Stimulated activated CD8-positive, alpha-beta memory T cell treated with anti-CD3 and anti-CD28 coated beads, Interleukin-12 subunit alpha, Interleukin-12 subunit beta, amount 100 ng/mL, for 24 hours (primary cell): Measurements from ENCODE around the gene UNC5A.

Source experiments
- DNase-seq: peaks from one replicate; pipeline ENCODE4 v3.0.0-alpha.2; 2020; ENCODE audit errors: extremely low read depth

UNC5A gene

GRCh38 chr5:176800024-176800423 is 10.3 kb upstream of the UNC5A start:
- DNase-seq, result no peak

- no peak for DNase-seq
These were observed 8.1 kb upstream of the UNC5A start for GRCh38 chr5:176802116-176802784.

DNA sequence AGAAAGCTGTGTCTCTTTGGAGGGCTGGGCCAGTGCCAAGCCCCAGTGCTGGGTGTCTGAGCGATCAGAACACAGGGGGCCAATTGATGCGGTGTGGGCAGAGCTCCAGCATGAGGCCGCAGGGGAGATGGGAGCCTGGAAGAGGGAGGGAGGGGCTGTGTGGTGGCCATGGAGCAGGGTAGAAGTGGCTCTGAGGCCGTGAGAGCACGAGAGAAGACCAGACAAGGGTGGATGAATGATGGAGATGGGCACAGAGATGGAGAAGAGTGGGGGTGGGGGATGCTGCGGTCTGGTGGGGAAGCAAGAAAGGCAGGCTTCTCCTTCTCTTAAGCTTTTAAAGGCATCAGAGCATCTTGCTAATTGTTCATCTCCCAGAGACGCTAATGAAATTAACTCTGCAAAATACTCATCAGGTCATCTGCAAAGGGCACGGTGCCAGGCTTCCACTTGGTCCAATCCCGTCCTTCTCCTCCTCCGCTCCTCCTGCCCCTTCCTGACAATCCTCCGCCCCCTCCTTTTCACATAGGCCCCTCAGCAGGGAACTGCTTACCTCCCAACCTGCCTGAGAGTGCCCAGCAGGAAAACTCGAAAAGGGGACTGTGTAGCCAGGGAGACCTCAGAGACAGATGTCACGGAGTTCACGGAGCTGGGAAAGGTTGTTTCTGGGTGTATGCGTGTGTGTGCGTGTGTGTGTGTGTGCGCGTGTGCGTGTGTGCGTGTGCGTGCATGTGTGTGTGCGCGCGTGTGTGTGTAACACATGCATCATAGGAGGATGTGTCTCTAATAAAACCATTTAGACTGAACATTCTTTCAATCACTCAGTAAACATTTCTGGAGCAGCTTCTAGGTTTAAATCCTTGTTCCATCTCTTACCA is 7.1 kb upstream of the UNC5A start:
- DNase-seq, result no peak

- DNase-seq, result no peak
These were observed 6.3 kb upstream of the UNC5A start for GRCh38 chr5:176803943-176804498.

- DNase-seq, result no peak
These were observed 4.2 kb upstream of the UNC5A start for GRCh38 chr5:176806137-176806536.

DNA sequence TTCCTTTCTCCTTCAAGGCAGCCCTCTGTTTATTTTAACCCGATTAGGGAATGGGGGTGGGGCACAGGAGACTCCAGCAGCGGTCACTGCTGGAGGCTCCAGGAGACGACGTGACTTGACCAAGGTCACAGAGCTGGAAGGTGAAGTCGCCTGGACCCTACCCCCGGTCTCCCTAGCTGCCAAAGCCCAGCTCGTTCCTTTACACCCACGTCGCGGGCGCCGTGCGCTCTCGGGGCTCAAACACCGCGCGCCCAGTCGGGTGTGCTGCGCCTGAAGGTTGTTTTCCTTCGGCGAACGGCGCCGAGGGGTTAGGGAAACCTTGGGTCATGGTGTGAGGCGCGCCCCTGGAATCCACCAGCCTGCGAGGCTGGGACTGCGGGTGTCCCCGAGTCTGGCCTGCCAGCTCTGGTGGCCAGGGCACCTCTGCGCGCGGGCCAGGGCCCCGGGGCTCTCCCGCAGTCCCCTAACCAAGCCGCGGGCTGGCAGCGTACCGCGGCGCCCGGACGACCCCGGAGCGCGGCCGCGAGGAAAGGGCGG is 747 bp upstream of the UNC5A start:
- no peak for DNase-seq

DNA sequence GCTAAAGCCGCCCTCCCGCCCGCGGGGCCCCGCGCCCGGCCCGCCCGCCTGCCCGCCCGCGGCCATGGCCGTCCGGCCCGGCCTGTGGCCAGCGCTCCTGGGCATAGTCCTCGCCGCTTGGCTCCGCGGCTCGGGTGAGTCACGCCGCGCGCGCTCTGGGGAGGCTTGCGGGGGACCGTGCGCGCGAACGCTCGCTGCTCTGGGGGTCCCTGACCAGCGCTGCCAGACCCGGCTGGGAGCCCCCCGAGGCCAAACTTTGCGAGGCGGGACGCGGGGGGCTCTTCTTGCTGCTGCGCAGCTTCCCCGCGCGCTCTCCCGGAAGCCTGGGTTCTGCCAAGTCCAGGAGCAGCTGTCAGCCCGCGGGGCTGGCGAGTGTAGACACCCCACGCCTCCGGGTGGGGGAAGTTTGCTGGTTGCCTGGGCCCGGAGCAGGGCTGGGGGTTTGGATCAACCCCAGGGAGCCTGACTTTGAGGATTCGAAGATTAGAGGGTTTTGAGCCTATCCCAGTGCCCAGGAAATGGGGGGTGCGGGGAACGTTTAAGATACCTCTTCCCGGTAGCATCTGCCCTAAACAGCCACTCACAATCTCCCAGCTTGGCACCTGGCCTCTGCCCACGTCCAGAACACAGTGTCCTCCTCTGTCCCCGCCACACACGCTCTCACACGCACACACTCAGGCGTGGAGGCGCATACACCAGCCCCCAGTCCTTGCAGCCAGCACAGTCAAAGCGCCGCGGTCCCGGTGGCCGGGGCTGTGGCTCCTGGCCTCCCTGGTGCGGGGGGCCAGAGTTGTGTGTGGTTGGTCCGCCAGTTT is 535 bp downstream of the UNC5A start:
- DNase-seq, result no peak

GRCh38 chr5:176812269-176813259 is 2.2 kb downstream of the UNC5A start:
- DNase-seq, result no peak

DNA sequence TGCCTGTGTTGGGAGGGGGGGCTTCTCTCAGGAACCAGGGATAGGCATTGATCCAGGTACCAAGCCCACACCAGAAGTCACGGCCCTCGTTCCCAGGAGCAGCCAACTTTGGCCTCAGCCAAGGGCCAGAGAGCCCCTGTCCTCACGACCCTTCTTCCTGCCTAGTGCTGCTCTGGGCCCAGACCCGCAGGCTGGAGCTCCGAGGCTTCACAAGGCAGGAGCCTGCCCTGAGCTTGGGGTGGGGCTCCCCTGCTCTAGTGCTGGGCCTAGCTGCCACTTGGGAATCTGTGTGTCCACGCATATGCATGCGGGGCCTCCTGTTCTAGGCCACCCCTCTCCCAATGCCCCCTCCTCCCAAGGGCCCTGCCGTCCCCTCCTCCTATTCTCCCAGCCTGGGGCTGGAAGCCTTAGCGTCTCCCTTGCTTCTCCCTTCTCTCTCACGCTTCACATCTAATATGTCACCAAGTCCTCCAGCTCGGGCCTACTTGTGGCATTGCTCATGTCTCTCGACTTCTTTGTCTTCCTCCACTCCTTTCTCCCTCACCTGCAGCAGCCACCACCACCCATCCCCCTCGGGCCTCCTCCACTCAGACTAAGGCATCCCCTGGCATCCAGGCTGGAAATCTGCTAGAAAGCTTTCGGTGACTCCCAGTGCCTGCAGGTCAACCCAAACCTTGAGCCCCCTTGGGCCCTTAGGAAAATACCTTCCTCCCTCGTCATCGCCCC is 3.4 kb downstream of the UNC5A start:
- DNase-seq, result no peak

DNA sequence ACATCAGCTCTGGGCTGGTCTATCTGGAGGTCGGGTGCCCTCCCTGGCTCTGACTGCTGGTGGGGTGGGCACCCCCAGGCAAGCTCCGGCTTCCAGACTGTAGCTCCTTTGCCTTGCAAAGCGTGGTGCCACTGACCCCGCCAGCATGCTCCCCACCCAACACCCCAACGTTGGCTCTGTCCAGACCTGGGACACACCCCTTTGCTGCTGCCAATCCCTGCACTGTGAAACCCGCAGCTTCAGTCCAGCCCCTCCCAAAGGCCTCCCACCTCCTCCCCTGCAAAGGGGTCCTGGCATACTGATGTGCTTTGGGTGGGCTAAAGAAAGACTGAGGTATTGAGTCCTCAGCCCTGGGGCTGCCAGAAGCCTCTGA is 3.9 kb downstream of the UNC5A start:
- DNase-seq, result no peak

DNA sequence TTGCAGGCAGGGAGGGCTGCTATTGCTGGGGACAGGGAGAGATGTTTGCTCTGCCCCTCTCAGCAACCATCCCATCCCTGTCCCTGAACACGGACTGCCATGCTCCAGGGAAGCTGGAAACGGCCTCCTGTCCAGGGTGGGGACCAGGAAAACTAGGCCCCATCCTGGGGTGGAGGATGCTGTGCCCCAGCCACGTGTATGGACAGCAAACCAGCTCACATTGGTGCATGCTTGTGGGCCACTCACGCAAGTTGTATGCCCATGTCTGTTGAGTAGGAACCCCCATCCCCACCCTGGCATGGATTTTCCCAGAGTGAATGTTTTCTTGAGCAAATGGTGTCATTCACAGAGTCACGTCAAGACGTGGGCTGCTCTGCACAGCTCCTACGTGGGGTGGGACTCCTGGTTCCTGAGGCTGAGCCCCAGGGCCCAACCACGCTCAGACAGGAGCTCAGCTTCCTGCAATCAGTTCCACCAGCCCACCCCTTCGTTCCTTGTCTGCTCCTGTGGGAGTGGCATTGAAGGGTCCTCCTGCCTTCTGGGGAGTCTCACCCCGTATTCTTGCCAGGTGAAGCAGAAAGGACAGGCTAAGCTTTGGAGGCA is 4.6 kb downstream of the UNC5A start:
- DNase-seq, result no peak

DNA sequence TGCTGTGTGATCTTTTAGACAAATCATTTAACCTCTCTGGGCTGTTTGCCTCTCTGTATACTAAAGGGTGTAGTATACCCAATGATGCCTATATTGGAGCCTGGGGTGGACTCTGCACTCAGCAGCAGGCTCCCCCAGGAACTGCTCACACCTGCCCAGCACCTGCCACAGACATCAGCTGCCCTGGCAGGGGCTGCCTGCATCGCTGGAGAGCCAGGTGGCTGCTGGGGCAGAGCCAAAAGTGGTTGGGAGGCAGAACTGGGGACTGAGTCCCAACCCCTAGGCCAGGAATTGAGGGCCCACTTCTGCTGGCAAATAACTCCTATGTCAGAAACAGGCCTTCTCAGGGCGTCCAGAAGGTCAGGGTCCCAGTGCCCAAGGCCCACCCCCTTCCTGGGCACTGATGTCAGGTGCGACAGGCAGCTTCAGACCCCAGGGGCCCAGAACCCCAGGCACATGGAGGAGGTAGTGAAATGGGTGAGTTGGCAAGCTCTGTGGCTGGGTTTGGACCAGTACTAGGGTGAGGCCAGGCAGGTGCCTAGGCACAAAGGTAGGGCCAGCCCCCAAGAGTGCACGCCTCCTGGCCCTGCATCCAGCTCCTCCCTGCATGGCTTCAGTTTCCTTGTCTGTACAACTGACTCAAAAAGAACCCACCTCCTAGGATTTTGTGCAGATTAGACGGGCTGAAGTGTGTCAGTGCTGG is 5.8 kb downstream of the UNC5A start:
- DNase-seq, result no peak

GRCh38 chr5:176816791-176817347 is 6.5 kb downstream of the UNC5A start:
- no peak for DNase-seq

DNA sequence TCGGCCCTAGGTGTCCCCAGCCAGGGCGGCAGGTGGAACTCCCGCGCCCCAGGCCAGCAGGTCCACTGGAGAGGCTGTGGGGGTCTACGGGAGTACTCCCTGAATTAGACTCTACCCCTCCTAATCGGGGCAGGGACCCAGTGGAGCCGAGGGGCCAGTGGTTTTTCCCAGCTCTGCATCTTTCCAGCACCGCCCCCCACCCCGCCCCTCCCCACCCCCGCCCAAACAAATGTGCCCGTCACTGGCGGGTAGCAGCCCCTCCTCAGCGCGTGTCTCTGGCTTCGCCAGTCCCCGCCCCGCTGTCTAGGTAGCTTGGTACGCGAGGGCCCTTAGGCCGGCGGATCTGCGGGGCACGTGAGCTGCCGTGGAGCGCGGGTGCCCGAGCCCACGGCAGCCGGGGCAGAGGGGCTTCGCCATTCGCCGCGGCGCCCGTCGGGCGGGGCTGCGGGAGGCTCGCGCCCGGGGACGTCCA is 7.0 kb downstream of the UNC5A start:
- DNase-seq, result no peak

DNA sequence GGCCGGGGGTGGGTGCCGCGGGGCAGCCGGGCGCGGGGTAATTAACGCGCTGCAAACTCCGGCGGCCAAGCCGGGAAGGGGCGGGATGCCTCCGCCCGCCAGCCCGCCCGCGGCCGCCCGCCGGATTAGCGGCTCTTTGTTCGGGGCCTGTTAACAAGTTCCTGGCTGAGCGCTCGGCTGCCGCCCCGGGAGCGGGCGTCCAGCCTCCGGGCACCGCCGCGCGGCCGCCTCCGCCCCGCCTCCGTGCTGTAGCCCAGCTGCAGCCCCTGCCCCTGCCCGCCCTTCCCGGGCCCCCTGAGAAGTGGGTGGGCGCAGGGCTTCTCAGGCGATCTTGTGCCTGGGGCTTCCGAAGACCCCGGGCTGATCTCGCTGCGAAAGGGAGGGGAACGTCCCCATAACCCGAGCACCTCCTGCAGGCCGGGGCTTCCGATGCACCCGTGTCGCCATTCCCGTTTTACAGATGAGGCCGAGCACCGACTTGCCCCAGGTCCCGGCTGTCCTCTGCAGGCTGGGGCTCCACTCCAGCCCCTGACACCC is 7.5 kb downstream of the UNC5A start:
- DNase-seq, result no peak

- no peak for DNase-seq
These were observed 8.2 kb downstream of the UNC5A start for GRCh38 chr5:176818391-176819098.

DNA sequence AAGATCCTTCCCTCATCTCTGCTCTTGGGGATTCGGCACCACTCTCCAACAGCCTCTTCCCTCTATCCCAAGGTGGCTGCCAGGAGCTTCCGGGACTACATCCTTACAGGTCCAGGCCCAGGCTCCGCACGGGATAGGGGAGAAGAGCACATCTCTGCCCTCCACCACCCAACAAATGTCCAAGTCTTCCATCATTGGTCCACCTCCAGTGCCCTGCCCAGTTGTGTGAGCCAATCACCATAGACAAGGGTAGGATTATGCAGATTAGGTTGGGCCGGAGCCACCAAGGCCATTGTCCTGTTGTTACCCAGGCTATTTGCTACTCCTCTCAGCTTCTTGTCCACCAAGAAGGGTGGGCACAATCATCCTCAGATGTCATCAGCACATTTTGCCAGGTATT is 9.1 kb downstream of the UNC5A start:
- no peak for DNase-seq

DNA sequence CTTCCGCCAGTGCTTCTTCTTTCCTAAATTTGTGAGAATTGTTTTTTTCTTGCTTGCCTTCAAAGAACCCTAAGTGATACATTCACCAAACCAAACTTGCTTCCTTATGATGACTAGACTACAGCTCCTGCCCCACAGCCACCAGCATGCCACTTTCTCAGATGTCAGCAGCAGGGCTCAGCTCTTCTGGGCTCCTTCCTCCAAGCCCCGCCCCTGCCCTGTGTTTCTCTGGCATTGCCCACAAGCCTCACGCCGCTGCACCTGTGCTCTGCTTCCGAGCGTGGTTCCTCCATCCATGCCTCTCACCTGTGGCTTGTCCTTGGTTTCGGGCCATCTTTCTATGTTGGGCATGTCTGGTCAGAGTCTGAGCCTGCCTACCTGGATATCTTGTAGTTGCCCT is 10.6 kb downstream of the UNC5A start:
- DNase-seq, result no peak
